Stimulated activated CD8-positive, alpha-beta memory T cell treated with anti-CD3 and anti-CD28 coated beads, Interleukin-7, amount 100 ng/mL, for 1 hour (primary cell): Measurements from ENCODE around the gene MAGEF1.

Source experiments
- DNase-seq, 2 donors: peaks; one replicate each; pipeline ENCODE4 v3.0.0-alpha.2; 2020; ENCODE audit warnings: low read depth in 2 of 2

Gene MAGEF1, protein sequence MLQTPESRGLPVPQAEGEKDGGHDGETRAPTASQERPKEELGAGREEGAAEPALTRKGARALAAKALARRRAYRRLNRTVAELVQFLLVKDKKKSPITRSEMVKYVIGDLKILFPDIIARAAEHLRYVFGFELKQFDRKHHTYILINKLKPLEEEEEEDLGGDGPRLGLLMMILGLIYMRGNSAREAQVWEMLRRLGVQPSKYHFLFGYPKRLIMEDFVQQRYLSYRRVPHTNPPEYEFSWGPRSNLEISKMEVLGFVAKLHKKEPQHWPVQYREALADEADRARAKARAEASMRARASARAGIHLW

DNA sequence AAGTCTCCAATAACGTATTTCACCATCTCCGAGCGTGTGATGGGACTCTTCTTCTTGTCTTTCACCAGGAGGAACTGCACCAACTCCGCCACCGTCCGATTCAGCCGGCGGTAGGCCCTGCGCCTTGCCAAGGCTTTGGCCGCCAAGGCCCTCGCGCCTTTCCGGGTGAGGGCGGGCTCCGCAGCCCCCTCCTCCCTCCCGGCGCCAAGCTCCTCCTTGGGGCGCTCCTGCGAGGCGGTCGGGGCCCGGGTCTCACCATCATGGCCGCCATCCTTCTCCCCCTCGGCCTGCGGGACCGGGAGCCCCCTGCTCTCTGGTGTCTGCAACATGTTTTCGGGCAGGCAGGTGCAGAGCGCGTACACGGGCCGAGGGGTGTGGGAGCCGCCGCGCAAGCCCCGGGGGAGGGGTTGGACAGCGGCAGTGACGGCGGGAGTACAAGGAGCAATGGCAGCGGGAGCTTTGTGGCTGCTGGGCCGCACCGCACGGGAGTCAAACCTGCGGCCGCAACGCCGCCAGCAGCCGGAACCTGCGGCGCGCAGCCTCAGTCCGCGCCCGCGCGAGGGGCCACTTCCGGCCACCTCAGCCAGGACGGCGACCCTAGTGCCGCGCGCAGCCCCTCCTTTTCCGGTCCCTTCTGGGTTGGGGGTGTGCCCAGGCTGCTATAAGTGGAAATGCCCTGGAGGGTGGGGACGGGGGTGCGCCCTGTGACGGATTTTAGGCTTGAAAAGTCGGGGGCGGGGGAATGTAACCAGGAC is at the start of gene MAGEF1:
MAGEF1 (minus strand) TSS at position 572 of the 755 bp plus-strand sequence; CDS start at position 329, 243 bp downstream.
- DNase-seq: peak; percentile 30 to 40

DNA sequence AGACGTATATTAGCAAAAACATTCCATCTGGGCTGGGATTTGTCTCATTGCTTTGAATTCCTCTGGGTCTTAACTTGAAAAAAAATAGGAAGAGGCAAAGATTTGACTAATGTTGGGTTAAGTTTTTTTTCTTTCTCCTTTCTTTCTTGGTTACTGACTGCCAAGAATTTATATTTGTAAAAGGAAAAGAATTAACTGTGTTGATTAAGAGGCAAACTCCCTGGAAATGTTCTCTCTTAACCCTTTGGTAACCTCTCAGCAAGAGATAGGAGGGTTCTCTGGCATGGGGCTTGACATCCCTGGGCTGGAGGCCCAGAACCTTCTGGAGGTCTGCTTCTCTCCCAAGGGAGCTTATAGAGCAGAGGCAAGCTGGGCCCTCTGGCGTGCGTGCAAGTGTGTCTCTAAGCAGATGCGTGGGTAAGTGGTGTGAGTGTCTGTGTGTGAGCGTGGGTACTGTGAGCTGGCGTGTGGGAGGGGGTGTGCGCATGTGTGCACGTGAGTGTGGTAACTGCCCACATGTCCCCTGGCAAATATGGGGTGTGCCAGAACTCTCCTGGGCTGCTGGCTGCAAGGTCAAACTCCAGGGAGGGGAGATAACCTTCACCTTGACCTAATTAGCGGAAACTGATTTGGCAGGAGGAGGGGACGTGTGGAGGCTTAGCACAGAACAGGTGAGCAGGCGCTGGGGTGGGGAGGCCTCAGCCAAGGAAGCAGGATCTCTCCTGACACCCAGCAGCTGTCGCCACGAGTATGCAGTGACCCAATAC is 49.4 kb upstream of the MAGEF1 start:
- DNase-seq: no peak

DNA sequence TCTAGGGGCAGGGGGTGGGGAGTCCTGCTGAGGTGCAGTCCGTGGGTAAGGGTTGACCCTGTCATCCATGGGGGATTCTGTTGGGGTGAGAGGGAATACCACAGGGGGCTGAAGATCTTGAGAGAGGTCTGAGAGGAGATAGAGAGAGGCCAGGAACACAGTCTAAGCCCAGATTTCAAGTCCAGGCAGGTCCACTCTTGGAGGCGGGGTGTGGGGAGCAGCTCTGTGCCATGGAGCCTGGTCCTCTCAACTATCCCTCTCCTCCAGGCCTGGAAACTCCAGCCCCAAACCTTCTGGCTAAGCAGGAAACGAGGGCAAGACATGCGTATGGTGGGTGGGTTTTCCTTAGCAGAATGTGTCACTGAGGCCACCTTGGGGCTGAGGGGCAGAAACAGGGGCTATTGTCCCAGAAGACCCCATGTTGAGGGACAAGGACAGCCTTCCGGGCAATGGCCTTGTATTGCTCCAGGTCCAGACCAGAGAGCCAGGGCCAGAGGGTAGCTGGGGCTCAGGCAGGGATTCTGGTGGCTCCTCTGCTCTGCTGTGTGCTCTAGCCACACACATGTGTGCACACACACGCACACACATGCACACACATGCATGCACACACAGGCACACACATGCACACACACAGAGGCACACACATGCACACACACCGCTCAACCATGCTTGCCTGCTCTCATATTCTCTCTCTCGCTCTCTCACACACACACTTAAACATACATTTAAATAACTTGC is 48.6 kb upstream of the MAGEF1 start:
- no peak for DNase-seq

DNA sequence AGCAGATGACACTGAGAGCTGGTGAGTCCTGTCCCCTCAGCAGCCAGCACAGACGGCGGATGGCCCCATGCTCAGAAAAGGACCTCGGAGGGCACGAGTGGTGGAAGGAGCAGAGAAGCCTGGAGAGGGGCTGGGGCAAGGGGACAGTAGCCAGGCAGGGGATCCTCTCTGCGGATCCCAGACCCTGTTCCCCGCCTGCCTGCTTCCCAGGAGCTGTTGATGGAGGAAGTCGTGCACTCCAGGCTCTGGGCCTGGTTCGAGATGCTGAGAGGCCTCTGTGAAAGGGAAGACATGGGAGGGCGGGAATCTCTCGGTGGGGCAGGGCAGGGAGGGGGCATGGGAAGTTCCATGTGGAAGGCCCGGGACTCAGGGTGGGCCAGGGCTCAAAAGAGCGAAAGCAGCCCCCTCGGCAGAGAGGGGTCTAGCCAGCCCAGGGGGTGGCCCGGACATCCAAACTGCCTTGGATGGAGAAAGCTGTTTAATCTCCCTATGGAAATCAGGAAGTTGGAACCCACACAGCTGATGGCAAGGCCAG is 47.9 kb upstream of the MAGEF1 start:
- no peak for DNase-seq

DNA sequence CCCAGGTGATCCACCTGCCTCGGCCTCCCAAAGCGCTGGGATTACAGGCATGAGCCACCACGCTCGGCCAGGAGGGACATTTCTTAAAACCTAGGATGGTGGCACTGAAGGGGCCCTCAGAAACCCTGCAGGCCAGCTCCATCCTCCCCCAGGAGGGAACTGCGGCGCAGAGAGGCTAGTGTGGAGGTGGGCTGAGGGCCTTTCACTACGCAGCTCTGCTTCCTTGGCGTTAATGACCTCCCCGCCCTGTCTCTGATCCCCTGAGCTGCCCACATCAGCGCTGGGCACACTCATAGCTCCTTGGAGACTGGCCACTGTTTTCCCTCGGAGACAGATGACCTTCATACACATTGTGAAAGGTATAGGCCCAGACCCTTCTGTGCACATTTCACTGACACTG is 46.2 kb upstream of the MAGEF1 start:
- DNase-seq: no peak

DNA sequence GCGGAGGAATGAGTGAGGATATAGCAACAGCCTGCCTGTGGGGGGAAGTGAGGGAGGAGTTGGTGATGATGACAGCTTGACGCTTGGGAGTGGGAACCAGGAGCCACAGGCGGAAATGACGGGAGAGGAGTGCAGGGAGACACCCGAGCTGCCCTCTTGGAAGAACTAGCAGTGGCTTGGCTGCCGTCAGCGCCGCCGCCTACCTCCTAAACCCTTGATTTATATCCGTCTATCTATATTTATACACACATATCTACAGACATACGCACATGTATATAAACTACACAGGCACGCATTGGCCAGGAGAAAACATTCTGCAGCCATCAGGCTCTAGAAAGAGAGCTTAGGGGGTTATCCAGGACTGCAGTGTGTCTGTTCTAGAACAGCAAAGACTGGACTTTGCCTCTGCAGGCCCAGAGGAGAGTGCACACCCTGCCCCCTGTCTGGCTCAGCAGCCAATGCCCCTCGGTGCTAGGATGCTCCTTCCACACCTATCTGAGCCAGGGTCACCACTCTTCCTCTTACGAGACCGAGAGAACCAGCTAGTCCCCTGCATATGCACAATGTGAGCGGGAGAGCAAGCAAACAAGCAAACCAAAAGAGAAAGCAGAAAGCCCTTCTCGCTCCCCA is 45.3 kb upstream of the MAGEF1 start:
- no peak for DNase-seq

DNA sequence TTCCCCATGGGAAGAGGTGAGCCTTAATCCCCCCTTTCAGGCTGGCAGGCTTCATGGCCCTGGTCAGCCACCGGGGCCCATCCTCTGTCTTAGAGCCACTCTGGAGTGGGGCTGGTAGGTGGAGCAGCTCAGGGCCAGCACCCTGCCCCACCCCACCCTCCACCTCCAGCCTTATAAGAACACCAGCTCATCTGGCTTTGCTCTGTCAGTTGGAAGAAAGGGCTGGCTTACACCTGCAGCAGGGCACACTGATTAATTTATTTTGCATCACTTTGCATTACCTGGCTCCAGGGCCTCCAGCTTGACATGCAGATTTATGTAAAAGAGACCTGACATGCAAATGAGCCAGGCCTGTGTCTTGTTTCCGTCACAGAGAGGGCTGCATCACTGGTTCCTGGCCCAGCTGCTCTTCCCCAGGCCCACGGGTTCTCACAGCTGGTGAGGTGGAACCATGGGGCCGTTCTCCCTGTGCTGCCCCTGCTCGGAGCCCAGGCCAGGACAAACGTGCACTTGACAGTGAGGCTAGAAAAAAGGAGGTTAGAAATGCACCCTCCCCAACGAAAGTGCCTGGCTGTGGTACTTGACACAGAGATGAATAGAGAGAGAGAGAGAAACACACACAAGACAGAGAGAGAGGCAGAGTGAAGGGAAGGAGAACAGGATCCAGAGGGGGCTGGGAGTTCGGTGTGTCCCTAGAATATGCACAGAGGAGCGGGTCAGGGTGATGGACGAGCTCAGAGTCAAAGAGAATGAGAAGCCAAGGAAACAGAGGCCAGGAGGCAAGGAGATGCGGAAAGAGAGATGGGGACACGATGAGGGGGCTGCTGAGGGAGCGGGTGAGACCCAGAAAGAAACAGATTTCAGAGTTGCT is 44.5 kb upstream of the MAGEF1 start:
- no peak for DNase-seq

DNA sequence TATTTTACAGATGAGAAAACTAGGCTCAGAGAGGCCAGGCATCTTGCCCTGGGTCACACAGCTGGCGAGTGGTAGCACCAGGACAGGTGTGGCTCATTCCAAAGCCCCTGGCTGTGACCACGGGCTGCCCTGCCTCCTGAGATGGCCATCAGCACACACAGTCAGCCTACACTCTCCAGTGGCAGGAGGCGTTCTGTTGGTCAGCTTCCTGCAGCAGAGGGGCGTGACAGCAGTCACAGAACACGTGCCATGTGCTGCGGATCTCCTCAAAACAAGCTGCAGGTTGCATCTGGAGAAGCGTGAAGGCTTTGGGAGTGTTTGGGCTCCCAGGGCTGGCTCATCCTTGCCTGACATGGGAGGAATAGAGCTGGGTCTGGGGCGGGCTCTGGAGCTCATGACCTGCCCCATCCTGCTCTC is 43.5 kb upstream of the MAGEF1 start:
- DNase-seq: no peak

DNA sequence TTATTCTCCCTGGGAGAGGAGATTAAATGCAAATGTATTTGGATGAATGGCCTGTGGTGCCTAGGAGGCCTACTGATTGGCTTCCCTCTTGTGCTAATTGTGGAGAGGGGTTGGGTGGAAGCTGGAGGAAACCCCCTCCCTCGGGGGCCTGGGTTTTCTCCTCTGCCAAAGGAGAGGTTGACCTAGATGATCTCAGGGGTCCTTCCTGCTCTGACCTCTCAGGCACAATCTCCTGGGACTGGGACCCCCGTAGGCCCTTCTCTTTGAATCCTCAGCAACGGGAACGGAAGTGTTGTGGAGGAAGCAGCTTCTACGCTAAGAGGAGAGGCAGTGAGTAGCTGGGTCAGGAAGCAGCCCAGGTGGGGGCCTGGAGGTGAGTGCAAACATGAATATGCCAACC is 40.5 kb upstream of the MAGEF1 start:
- DNase-seq: no peak

DNA sequence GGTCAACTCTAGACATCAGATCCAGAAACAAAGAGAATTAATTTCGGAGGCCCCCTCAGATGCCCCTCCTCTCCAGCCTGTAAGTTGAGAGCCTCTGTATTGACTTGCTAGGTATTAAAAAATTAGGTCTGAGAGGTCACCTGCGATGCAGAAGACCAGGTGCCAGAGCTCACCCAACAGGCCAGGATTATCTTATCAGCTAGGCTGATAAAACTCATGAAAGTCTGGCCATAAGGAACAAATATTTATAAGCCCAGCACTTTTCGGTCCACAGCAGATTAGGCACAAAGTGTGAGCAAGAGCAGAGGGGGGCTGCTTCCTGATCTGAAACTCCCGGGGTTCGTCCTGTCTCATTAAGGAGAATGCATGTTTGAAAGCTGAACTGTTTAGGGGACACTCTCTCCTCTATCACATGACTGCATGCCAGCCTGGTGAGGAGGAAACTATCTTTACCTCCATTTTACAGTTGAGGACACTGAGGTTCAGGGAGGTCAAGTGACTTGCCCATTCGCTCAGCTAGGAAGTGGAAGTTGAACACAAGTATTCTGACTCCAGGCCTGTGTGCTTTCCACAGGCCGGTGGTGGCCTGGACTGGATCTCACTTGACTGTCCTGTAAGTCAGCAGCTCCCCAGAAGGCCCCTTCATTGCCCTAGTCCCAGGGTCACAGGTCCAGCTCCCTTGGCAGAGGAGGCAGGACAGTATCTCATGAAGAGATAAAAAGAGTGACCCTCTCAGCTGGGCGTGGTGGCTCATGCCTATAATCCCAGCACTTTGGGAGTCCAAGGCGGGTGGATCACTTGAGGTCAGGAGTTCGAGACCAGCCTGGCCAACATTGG is 39.6 kb upstream of the MAGEF1 start:
- no peak for DNase-seq

DNA sequence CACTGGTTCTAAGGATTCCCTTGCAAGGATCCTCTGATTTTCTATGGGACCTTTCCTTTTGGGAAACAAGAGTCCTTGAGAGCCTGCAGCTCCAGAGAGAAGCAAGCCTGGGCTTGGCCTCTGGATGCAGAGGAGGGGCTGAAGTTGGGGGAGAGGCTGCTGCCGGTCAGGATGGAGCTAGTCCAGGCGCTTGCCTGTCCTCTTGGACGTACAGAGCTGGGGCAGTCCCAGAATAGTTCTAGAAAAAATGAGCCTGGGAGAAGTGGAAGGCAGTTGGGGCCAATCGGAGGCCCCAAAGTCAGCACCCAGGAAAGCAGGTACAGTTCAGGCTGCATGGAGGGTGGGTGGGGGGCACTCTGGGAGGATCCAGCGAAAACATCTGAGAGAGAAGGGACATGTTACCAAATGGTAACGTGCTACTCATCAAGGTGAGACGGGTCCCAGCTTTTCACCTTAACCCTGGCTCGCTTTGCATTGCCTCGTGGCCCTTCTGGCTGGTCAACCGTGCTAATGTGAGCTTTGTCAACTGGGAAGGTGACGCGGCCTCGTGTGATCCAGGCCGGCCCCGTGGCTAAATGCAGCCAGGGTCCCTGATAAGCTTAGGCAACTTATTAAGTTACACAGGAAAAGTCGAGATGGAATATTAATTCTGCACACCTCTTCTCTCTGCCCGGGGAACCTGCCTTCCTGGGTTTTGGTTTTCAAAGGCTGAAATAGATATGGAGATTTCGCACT is 38.7 kb upstream of the MAGEF1 start:
- no peak for DNase-seq

DNA sequence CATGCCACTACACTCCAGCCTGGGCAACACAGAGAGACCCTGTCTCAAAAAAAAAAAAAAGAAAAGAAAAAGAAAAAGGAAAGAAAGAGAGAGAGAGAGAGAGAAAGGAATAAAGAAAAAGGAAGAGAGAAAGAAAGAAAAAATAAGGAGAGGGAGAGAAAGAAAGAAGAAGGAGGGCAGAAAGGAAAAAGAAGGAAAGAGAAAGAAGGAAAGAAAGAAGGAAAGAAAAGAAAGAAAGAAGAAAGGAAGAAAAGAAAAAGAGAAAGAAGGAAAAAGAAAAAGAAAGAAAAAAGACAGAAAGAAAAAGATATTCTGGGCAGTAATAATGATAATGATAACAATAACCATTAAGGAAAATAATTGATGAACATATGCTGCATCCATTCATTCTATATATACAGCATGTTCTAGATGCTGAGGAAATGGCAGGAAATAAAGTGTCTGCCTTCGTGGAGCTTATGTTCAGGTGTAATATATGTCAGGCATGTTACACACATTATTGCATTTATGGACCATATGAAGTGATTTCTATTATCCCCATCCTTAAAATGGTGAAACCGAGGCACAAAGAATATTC is 37.4 kb upstream of the MAGEF1 start:
- DNase-seq: no peak

DNA sequence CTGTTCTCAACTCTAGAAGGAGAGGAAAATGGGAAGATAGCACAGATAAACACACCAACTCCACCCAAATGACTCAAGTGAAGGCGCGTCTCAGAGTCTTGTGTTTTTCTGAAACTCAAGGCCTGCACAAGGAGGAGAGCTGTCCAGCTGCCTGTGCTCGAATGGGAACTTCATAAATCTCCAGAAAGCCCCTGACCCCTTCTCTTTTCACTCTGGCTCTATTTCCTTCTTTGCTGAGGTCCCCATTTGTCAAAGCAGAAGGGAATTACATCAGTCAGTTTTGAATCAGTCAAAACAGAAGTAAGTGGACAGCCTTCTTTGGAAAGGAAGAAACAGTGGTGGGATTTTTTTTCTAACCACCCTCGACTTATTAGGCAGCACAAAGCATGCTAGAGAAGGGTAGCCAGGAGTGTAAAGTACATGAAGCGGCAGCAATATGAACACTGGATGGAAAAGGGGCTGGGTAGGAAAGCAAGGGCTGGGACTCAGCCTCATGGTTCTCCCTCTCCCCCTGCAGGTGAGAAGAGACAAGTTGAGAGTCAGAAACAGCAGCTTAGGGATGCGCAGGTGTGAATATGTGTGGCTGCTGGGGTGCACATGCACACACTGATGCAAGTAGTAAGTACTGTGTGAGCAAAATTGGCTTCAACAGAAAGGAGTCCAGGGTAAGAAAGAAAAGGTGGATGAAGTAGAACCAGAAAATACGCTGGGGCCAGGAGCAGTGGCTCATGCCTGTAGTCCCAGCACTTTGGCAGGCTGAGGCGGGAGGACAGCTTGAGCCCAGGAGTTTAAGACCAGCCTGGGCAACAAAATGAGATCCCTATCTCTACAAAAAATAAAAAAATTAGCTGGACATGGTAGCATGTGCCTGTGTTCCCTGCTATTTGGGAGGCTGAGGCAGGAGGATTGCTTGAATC is 36.6 kb upstream of the MAGEF1 start:
- no peak for DNase-seq

DNA sequence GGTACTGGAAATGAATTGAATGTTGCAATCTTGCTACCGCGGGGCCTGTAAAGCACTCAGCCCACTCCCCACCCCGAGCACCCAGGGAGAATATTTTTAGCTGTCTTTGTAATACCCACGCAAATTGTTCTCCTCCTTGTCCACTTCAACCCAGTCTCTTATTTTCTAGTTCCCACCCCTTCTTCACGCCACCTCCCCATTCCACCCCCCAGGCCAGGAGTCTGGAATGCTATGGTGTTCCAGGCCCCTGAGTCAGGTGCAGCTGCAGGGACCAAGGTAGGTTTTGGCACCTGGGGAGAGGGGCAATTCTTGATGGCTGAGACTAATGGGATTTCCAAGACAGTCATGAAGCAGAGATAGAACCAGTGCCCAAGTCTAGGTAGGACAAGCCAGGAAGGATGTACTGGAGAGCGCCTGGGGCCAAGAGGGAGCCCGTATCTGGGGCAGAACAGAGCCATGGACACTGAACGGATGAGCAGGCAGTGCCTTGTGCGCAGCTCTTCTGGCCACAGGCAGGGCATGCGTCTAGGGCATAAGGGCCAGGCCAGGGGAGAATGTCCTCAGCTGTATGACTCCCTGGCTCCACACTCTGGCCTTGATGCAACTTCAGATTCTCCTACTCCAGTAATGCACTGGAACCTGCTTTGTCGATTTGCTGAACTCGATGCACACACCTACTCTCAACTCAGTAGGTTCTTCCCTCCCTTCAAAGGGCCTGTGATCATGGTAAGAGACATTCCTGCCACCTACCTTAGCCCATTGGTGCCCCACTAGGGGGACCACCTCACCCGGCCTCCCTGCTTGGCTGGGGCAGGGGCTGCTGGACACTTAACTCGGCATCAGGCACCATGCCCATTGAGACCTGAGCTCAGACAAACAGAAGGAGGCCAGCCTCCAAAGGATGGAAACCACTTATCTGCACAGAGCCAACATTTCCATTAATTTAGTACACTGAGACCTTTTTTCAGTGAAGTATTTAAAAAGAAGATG is 34.6 kb upstream of the MAGEF1 start:
- no peak for DNase-seq

DNA sequence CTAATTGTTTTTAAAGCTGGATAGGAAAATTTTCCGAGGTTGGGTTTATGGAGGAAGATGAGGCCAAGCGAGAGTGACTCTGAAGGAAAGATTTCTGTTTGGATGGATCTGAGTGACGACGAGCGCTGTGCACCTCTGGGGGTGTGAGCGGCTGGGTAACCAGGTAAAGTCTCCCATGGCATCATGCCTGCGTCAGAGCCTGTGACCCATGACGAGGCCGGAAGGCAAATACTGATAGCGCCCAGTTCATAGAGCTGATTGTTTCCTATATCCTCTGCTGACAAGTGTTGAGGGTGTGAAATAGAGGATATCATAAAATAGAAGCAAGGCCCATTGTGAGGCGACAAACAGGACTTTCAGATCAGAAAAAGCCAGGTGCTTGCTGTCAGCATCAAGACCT is 33.7 kb upstream of the MAGEF1 start:
- DNase-seq: no peak

DNA sequence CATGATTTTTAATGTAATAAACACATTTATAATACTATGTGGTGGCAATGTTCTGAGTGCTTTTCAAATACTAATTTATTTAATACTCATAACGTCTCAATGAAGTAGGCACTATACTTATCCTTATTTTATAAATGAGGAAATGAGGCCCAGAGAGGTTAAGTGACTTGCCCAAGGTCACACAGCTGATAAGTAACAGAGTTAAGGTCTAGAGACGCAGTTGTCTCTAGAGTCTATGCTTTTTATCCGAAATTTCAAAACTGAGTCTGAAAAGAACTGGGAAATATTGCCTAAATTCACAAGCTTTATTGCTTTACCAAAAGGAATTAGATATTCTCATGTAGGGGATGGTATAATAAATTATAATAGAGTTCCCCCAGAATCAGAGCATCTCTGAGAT is 31.4 kb upstream of the MAGEF1 start:
- no peak for DNase-seq
